PC-3 (cell line): ENCODE data around the gene SNED1. TPM values are rescaled to one million over a fixed set of nuclear protein-coding genes. Genes with fewer than 3 reads are reported as not detected.

ENCODE experiments used
- ATAC-seq: fragments of 200-7000 bp; cut with Tn5 transposase; 2 replicates; pipeline ENCODE4 v1.9.1; 2020; ENCODE audit warnings: mild to moderate bottlenecking, moderate library complexity
- BruUV-seq: library from RNA; stranded (reverse); fragments of 400-500 nt; replicated peaks from 2 replicates; lab custom pipeline; 2021; lab: Mats Ljungman, UMichigan
- CTCF ChIA-PET: fragments of 300-600 bp; sonication (Branson Sonifier 250); formaldehyde crosslinking; loops from one replicate; lab custom pipeline; 2022; ENCODE audit warnings: antibody characterized with exemption; lab: Charles Lee
- POLR2A ChIA-PET: fragments of 300-600 bp; sonication (Branson Sonifier 250); formaldehyde crosslinking; loops from one replicate; lab custom pipeline; 2022; ENCODE audit warnings: antibody characterized with exemption; ENCODE audit not compliant: unreplicated experiment; lab: Charles Lee
- DNase-seq: peaks from one replicate; pipeline ENCODE4 v3.0.0-alpha.2; 2015
- H2AFZ ChIP-seq: fragments of 300-600 bp; sonication (generic); 2 replicates; pipeline ENCODE4 v1.6.0; 2016; ENCODE audit warnings: antibody characterized with exemption, low read length
- H3F3A ChIP-seq: fragments of 300-600 bp; sonication (generic); one replicate; pipeline ENCODE4 v1.6.0; 2017; ENCODE audit warnings: antibody characterized with exemption, low read length, control low read depth, mild to moderate bottlenecking; ENCODE audit not compliant: unreplicated experiment
- H3K27ac ChIP-seq: fragments of 300-600 bp; sonication (generic); 2 replicates; pipeline ENCODE4 v1.5.1; 2016; ENCODE audit warnings: mild to moderate bottlenecking, low read length
- H3K27me3 ChIP-seq: fragments of 300-600 bp; sonication (generic); 2 replicates; pipeline ENCODE4 v1.6.1; 2016; ENCODE audit warnings: low read length, mixed read lengths
- H3K36me3 ChIP-seq: fragments of 300-600 bp; sonication (generic); 2 replicates; pipeline ENCODE4 v1.6.1; 2016; ENCODE audit warnings: low read depth, mixed run types, low read length, mixed read lengths
- H3K4me1 ChIP-seq: fragments of 300-600 bp; sonication (generic); 2 replicates; pipeline ENCODE4 v1.5.1; 2016; ENCODE audit warnings: low read length; ENCODE audit not compliant: insufficient read depth
- H3K4me2 ChIP-seq: fragments of 300-600 bp; sonication (generic); 2 replicates; pipeline ENCODE4 v1.6.0; 2016; ENCODE audit warnings: low read length
- H3K4me3 ChIP-seq: fragments of 300-600 bp; sonication (generic); 2 replicates; pipeline ENCODE4 v1.5.1; 2016; ENCODE audit warnings: mild to moderate bottlenecking, low read length, mixed read lengths
- H3K79me2 ChIP-seq: fragments of 300-600 bp; sonication (generic); 2 replicates; pipeline ENCODE4 v1.6.1; 2017; ENCODE audit warnings: low read length, mixed read lengths
- H3K9ac ChIP-seq: fragments of 300-600 bp; sonication (generic); 2 replicates; pipeline ENCODE4 v1.6.0; 2016; ENCODE audit warnings: mild to moderate bottlenecking, low read length
- H3K9me2 ChIP-seq: fragments of 300-600 bp; sonication (generic); replicated peaks from 2 replicates; pipeline ENCODE4 v1.6.1; 2016; ENCODE audit warnings: mixed run types, low read length, mixed read lengths
- H3K9me3 ChIP-seq: fragments of 300-600 bp; sonication (generic); 2 replicates; pipeline ENCODE4 v1.6.1; 2016; ENCODE audit warnings: low read length, mixed read lengths
- H4K20me1 ChIP-seq: fragments of 300-600 bp; sonication (generic); 2 replicates; pipeline ENCODE4 v1.6.1; 2016; ENCODE audit warnings: low read length, mixed read lengths
- CTCF ChIP-seq: fragments of 300-600 bp; sonication (generic); conservative IDR thresholded peaks from 2 replicates; pipeline ENCODE4 v1.5.1; 2017; ENCODE audit warnings: antibody characterized with exemption, low read depth, mild to moderate bottlenecking, low read length
- EZH2 ChIP-seq: fragments of 300-600 bp; sonication (generic); IDR thresholded peaks from one replicate; pipeline ENCODE4 v1.6.1; 2017; ENCODE audit warnings: antibody characterized with exemption, mild to moderate bottlenecking, low read length; ENCODE audit not compliant: unreplicated experiment
- EZH2phosphoT487 ChIP-seq: fragments of 300-600 bp; sonication (generic); IDR thresholded peaks from 2 replicates; pipeline ENCODE4 v1.6.1; 2018; ENCODE audit warnings: mild to moderate bottlenecking, antibody characterized with exemption, low read length, borderline replicate concordance
- intact Hi-C: fragments of 100-400 bp; cut with micrococcal nuclease; formaldehyde crosslinking; loops from 2 replicates; pipeline ENCODE4 v1.9.0; 2023
- total RNA-seq: library from RNA; depleted of rRNA; stranded (reverse); fragments of >200 nt; gene quantifications from 2 replicates; pipeline ENCODE4 v1.2.3, GENCODE V29; 2014

SNED1 gene
- total RNA-seq, 1 experiment from 2014 or later = 0.66 TPM

DNA sequence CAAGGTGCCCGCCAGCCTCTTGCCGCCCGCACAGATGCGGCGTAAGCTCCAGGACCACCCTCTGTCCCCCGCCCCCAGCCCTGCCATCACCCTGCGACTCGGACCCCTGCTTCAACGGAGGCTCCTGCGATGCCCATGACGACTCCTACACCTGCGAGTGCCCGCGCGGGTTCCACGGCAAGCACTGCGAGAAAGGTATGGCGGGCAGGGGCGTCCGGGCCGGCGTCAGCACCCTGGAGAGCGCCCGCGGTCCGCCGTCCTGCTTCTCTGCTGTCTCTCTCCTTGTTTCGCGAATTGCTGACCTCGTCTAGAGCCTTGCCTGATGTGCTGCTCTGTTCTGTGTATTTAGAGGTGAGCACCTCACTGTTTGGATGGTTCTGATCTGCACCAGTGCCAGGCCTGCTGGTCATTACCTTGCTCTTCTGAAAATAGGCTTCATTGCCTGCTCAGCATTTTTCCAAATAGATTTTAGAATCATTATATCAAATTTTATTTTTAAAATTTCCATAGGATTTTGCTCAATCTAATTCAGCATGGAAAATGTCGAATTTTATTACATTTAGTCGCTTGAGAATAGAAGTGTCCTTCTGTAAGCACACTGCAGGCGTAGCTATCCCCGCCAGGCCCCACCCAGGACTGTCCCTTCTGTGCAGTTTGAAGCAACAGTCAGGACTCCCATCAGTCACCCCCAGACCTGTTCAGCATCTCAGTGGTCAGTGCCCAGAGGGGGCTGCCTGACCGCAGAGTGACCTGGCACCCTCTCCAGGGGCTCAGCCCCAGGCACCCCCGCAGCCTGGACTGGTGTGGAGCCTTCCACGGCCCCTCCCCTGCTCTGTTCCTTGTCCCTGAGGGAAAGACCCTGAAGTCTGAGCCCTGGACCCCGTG is 51.6 kb downstream of the SNED1 start:
- CTCF ChIA-PET = no interaction called here
- DNase-seq (no peak), ATAC-seq (no peak)
- intact Hi-C loops = no loop called here
- Histone ChIP-seq H3K9me2 (no peaks in the 10 kb centered on the region), H3K9me3 (peaks cover 10% of the 10 kb centered on the region), H3F3A (no peaks in the 10 kb centered on the region), H3K27me3 (no peaks in the 10 kb centered on the region), H2AFZ (no peak overlapping the region), H3K36me3 (no peaks in the 10 kb centered on the region), H3K4me2 (no peak overlapping the region), H3K9ac (no peak overlapping the region), H3K79me2 (no peaks in the 10 kb centered on the region), H4K20me1 (no peaks in the 10 kb centered on the region), H3K4me3 (no peak overlapping the region), H3K4me1 (no peaks in the 10 kb centered on the region), H3K27ac (no peak overlapping the region)
- no TSS peak for BruUV-seq
- POLR2A ChIA-PET = no interaction called here
- TF ChIP-seq EZH2phosphoT487 (no peak), EZH2 (no peak), CTCF (no peak)

GRCh38 chr2:241050624-241051577 is 52.5 kb downstream of the SNED1 start:
- TF ChIP-seq EZH2phosphoT487 = no peak
- TF ChIP-seq CTCF = no peak
- TF ChIP-seq EZH2 = no peak
- H3K79me2 ChIP-seq = no peaks in the 10 kb centered on the region
- ATAC-seq = no peak

More at GRCh38 chr2:241050624-241051577, 52.5 kb downstream of the SNED1 start:
- H3K27me3 ChIP-seq = no peaks in the 10 kb centered on the region
- no peak overlapping the region for H2AFZ ChIP-seq
- no peak overlapping the region for H3K4me3 ChIP-seq
- H3K4me1 ChIP-seq = no peaks in the 10 kb centered on the region
- no peaks in the 10 kb centered on the region for H4K20me1 ChIP-seq
- POLR2A ChIA-PET = no interaction called here
- H3K9me3 ChIP-seq = peaks cover 2% of the 10 kb centered on the region; the same call in 1 of the 2 replicates
- no peaks in the 10 kb centered on the region for H3F3A ChIP-seq
- H3K27ac ChIP-seq = no peak overlapping the region
- no peak for DNase-seq
- BruUV-seq = no TSS peak
- no peak overlapping the region for H3K4me2 ChIP-seq
- CTCF ChIA-PET = no interaction called here
- H3K36me3 ChIP-seq = no peaks in the 10 kb centered on the region
- H3K9me2 ChIP-seq = no peaks in the 10 kb centered on the region
- no peak overlapping the region for H3K9ac ChIP-seq
- intact Hi-C loops = no loop called here
